K562 (cell line): ENCODE measurements around the gene NXF3. TPM values are rescaled to one million over a fixed set of nuclear protein-coding genes. Genes with fewer than 3 reads are reported as not detected.
A peak's percentile ranks its signal among the peaks of the same experiment; 100 is the strongest.

Source experiments
- CBX3 ChIP-seq, 2 experiments: IDR thresholded peaks; 1 replicate in 1 of 2; 2 replicates in 1 of 2; pipeline ENCODE4 v1.6.1; 2012; ENCODE audit warnings: inconsistent platforms in 2 of 2, low read length in 2 of 2, borderline replicate concordance in 1 of 2, control low read depth in 1 of 2
- ETV5 ChIP-seq: sonication (generic); formaldehyde crosslinking; IDR thresholded peaks from 2 replicates; pipeline ENCODE4 v1.4.0; 2020; ENCODE audit warnings: low read depth, mild to moderate bottlenecking, missing genetic modification reagents
- NFE2 ChIP-seq: IDR thresholded peaks from 2 replicates; pipeline ENCODE4 v1.6.1; 2014; ENCODE audit warnings: antibody characterized with exemption, low read depth
- NFYB ChIP-seq: IDR thresholded peaks from 2 replicates; pipeline ENCODE4 v1.6.1; 2011; ENCODE audit warnings: mild to moderate bottlenecking, moderate library complexity; ENCODE audit not compliant: insufficient read length; ENCODE audit errors: extremely low read depth
- PHB2 ChIP-seq: fragments of 450-650 bp; IDR thresholded peaks from 2 replicates; pipeline ENCODE4 v1.6.1; 2017; ENCODE audit warnings: low read depth
- POLR2H ChIP-seq: IDR thresholded peaks from 2 replicates; pipeline ENCODE4 v1.6.1; 2016; ENCODE audit warnings: missing genetic modification characterization, low read depth, mild to moderate bottlenecking, control low read depth, missing compliant biosample characterization, moderate library complexity
- RBM25 ChIP-seq: fragments of 200-400 bp; formaldehyde crosslinking; IDR thresholded peaks from 2 replicates; pipeline ENCODE4 v1.6.1; 2018; ENCODE audit warnings: low read length, low read depth, moderate library complexity; ENCODE audit not compliant: severe bottlenecking
- SAFB2 ChIP-seq: fragments of 200-400 bp; formaldehyde crosslinking; IDR thresholded peaks from 2 replicates; pipeline ENCODE4 v1.6.1; 2018; ENCODE audit warnings: borderline replicate concordance, low read length, low read depth, moderate library complexity; ENCODE audit not compliant: severe bottlenecking
- SMAD2 ChIP-seq: fragments of 150-350 bp; IDR thresholded peaks from 2 replicates; pipeline ENCODE4 v1.6.1; 2014; ENCODE audit warnings: low read depth, mild to moderate bottlenecking, low read length
- SMARCA5 ChIP-seq: fragments of 450-650 bp; IDR thresholded peaks from 2 replicates; pipeline ENCODE4 v1.6.1; 2016
- SP2 ChIP-seq: IDR thresholded peaks from 2 replicates; pipeline ENCODE4 v1.6.1; 2011; ENCODE audit warnings: mild to moderate bottlenecking, low read depth, low read length, moderate library complexity; ENCODE audit not compliant: poor library complexity, severe bottlenecking; ENCODE audit errors: extremely low read depth
- SREBF1 ChIP-seq: fragments of 150-350 bp; IDR thresholded peaks from 2 replicates; pipeline ENCODE4 v1.6.1; 2014; ENCODE audit warnings: antibody characterized with exemption, low read depth, low read length, borderline replicate concordance
- ZNF57 ChIP-seq: fragments of 450-650 bp; formaldehyde crosslinking; IDR thresholded peaks from 2 replicates; pipeline ENCODE4 v1.4.0; 2020; ENCODE audit warnings: mild to moderate bottlenecking, moderate library complexity
- ZNF778 ChIP-seq: fragments of 450-650 bp; formaldehyde crosslinking; IDR thresholded peaks from 2 replicates; pipeline ENCODE4 v1.4.0; 2020; ENCODE audit warnings: mild to moderate bottlenecking, moderate library complexity
- polyA plus RNA-seq, 8 experiments: library from polyadenylated mRNA; depleted of rRNA in 4 of 8; stranded (reverse) in 5 of 8; unstranded in 3 of 8; fragments of >200 nt; fragmentation: Nextera tagmentation in 2 of 8; fragmentation: Illumina TruSeq in 1 of 8; extraction: Ambion mirVana in 2 of 8; extraction: Trizol in 1 of 8; gene quantifications; 2 replicates each; pipeline versions ENCODE4 v1.2.1 to v1.2.3, GENCODE V29; 2011 to 2014; ENCODE audit warnings: inconsistent platforms in 1 of 8, missing spikeins in 1 of 8
- total RNA-seq, 7 experiments: library from RNA; depleted of rRNA in 6 of 7; stranded (reverse); fragments of >200 nt in 6 of 7; fragmentation: Illumina TruSeq in 2 of 7; extraction: Trizol in 2 of 7; gene quantifications; 2 replicates each; pipeline versions ENCODE4 v1.2.1 to v1.2.3, GENCODE V29; 2011 to 2021; ENCODE audit warnings: low replicate concordance in 1 of 7
- TF ChIP-seq, protein P1 (sequence below): fragments of 450-650 bp; formaldehyde crosslinking; IDR thresholded peaks from 2 replicates; pipeline ENCODE4 v1.4.0; 2022; ENCODE audit warnings: mild to moderate bottlenecking, moderate library complexity
- TF ChIP-seq, protein P2 (sequence below): sonication (generic); formaldehyde crosslinking; IDR thresholded peaks from 2 replicates; pipeline ENCODE4 v1.8.1; 2023; ENCODE audit warnings: mild to moderate bottlenecking, missing genetic modification reagents
- TF ChIP-seq, protein P3 (sequence below), 2 experiments: fragments of 200-800 bp in 1 of 2; sonication (Bioruptor generic) in 1 of 2; sonication (generic) in 1 of 2; formaldehyde crosslinking in 1 of 2; IDR thresholded peaks in 1 of 2; conservative IDR thresholded peaks in 1 of 2; 2 replicates each; pipeline versions ENCODE4 v1.5.0 to v1.6.1; 2016 to 2020; ENCODE audit warnings: missing compliant biosample characterization in 1 of 2, missing genetic modification characterization in 1 of 2, missing genetic modification reagents in 1 of 2
- TF ChIP-seq, protein P4 (sequence below): fragments of 250-450 bp; sonication (Bioruptor Pico); IDR thresholded peaks from 2 replicates; pipeline ENCODE4 v1.8.0; 2022; ENCODE audit warnings: moderate library complexity, mild to moderate bottlenecking, inconsistent platforms
- TF ChIP-seq, protein P5 (sequence below): IDR thresholded peaks from 3 replicates; pipeline ENCODE4 v1.6.1; 2011; ENCODE audit warnings: borderline replicate concordance, mild to moderate bottlenecking, moderate library complexity; ENCODE audit not compliant: insufficient read length; ENCODE audit errors: extremely low read depth

NXF3 gene
- total and polyA plus RNA-seq, 9 of the 15 experiments (the other 6 are each of a cell fraction or from before 2014, with no cell fraction given), result 0.18 to 0.40 (median 0.28) TPM; not detected in 2

DNA sequence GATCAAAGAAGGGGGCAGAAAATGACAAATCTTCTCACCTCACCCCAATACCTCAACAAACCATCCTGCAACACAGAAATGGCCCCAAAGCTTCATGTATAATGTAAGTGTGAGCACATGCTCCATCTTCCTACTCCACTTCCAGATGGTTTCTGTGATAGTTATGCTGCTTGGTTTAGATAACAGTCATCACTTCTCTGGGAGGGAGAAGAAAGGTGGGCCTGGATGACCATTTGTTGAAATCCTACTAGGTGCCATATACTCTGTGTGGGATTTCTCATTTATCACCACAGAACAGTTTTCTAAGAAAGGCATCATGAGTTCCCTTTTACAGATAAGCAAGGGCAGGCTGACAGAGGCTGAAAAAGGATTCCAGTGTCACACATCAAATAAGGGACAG lies 31.3 kb upstream of the NXF3 start (continued):
- TF ChIP-seq RBM25 (no peak), SMAD2 (no peak), NFYB (no peak), SREBF1 (no peak), SP2 (no peak), CBX3 (IDR thresholded peaks at IDR 0.05; ENCODE audit: borderline replicate concordance in 1 of 2, low read length in 2 of 2) (0 out of 3 replicates have a peak, but pooled peaks of 1 of the 2 experiments have one; percentile 44), ETV5 (no peak), ZNF778 (CRISPR knock-in tag) (no peak), SAFB2 (no peak), PHB2 (peak; percentile 85; the same call in 1 of the 2 replicates), SMARCA5 (no peak), POLR2H (tag) (no peak), NFE2 (peak; percentile 82), ZNF57 (no peak)
- TF ChIP-seq, protein P1, sequence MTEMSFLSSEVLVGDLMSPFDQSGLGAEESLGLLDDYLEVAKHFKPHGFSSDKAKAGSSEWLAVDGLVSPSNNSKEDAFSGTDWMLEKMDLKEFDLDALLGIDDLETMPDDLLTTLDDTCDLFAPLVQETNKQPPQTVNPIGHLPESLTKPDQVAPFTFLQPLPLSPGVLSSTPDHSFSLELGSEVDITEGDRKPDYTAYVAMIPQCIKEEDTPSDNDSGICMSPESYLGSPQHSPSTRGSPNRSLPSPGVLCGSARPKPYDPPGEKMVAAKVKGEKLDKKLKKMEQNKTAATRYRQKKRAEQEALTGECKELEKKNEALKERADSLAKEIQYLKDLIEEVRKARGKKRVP (CRISPR knock-in tag), result no peak
- TF ChIP-seq, protein P2, sequence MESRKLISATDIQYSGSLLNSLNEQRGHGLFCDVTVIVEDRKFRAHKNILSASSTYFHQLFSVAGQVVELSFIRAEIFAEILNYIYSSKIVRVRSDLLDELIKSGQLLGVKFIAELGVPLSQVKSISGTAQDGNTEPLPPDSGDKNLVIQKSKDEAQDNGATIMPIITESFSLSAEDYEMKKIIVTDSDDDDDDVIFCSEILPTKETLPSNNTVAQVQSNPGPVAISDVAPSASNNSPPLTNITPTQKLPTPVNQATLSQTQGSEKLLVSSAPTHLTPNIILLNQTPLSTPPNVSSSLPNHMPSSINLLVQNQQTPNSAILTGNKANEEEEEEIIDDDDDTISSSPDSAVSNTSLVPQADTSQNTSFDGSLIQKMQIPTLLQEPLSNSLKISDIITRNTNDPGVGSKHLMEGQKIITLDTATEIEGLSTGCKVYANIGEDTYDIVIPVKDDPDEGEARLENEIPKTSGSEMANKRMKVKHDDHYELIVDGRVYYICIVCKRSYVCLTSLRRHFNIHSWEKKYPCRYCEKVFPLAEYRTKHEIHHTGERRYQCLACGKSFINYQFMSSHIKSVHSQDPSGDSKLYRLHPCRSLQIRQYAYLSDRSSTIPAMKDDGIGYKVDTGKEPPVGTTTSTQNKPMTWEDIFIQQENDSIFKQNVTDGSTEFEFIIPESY (CRISPR knock-in tag), result no peak
- TF ChIP-seq, protein P3, sequence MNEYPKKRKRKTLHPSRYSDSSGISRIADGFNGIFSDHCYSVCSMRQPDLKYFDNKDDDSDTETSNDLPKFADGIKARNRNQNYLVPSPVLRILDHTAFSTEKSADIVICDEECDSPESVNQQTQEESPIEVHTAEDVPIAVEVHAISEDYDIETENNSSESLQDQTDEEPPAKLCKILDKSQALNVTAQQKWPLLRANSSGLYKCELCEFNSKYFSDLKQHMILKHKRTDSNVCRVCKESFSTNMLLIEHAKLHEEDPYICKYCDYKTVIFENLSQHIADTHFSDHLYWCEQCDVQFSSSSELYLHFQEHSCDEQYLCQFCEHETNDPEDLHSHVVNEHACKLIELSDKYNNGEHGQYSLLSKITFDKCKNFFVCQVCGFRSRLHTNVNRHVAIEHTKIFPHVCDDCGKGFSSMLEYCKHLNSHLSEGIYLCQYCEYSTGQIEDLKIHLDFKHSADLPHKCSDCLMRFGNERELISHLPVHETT (CRISPR knock-in tag; conservative IDR thresholded peaks at IDR 0.05 in 1 of 2, IDR thresholded peaks at IDR 0.05 in 1 of 2), result no peak
- TF ChIP-seq, protein P4, sequence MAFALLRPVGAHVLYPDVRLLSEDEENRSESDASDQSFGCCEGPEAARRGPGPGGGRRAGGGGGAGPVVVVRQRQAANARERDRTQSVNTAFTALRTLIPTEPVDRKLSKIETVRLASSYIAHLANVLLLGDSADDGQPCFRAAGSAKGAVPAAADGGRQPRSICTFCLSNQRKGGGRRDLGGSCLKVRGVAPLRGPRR (CRISPR knock-in tag), result no peak
- TF ChIP-seq, protein P5, sequence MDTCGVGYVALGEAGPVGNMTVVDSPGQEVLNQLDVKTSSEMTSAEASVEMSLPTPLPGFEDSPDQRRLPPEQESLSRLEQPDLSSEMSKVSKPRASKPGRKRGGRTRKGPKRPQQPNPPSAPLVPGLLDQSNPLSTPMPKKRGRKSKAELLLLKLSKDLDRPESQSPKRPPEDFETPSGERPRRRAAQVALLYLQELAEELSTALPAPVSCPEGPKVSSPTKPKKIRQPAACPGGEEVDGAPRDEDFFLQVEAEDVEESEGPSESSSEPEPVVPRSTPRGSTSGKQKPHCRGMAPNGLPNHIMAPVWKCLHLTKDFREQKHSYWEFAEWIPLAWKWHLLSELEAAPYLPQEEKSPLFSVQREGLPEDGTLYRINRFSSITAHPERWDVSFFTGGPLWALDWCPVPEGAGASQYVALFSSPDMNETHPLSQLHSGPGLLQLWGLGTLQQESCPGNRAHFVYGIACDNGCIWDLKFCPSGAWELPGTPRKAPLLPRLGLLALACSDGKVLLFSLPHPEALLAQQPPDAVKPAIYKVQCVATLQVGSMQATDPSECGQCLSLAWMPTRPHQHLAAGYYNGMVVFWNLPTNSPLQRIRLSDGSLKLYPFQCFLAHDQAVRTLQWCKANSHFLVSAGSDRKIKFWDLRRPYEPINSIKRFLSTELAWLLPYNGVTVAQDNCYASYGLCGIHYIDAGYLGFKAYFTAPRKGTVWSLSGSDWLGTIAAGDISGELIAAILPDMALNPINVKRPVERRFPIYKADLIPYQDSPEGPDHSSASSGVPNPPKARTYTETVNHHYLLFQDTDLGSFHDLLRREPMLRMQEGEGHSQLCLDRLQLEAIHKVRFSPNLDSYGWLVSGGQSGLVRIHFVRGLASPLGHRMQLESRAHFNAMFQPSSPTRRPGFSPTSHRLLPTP, result no peak
